Epidermal melanocyte (primary cell): ENCODE measurements around the gene UNK.
"Not testable (repeated sequence)": the region's sequence is repeated elsewhere in the genome, so short reads cannot be mapped to it uniquely, and the experiment has no call there.

ENCODE experiments used
- DNase-seq: peaks from one replicate; pipeline ENCODE4 v3.0.0; 2011; ENCODE audit warnings: low spot score; ENCODE audit not compliant: insufficient read length

Gene UNK

DNA sequence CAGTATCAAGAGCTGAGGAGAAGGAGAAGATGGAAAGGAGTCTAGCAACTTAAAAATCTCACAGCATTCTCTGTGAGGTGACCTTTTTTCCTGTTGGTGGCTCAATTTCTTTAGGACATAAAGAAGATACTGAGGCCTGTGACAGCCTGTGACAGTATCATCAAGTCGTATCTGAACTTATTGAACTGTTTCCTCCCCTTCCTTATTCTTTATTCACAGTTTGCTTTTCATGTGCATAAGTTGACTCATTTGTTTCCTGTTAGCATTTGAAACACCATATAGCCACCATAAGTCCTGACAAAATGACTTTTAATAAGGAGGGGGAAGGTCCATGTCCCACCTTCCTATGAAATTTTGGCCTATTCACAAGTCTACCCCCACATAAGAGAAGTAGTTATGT lies 8.9 kb downstream of the UNK start:
- no peak for DNase-seq

DNA sequence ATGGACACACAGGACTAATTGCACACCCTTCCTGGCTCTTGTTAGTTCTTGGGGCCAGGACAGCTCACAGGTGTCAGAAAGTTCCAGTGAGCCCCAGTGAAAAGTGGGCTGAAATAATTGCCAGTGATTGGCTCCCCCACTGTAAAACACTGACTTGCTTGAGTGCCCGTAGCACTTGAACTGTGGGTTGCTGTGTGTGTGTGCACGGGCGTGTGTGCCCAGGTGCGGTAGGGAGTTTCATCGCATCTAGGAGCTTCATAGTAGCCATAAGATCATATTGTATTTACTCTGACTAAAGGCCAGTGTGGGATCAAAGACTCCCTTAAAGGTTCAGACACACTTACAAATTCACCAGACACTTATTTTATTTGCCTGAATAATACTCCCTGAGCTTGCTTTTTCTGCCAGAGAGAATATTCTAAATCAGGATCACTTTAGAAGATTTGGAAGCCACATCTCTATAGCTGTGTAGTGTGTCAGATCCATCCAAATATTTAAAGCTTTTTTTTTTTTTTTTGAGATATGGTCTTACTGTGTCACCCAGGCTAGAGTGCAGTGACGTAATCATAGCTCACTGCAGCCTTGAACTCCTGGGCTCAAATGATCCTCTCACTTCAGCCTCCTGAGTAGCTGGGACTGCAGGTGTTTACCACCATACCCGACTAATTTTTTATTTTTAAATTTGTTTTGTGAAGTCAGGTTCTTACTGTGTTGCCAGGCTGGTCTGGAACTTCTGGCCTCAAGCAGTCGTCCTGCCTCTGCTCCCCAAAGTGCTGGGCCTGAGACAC lies 11.4 kb downstream of the UNK start:
- no peak for DNase-seq

DNA sequence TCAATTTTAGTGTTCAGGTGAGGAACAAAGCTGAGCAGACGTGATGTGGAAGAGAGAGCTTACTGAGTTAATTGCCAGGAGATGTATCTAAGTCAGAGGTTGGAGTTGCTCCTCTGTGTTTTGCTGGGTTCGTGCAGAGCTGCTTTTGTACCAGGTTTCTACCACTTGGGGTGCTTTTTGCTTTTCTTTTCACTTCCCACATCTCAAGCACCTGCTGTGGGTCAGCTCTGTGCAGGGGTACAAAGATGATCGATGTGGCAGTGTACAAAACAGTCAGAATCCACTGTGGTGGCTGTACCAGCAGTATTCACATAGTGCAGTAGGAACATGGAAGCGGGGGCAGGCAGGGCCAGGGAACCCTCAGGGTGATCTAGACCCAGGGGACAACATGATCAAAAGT lies 14.8 kb downstream of the UNK start:
- DNase-seq: no peak

DNA sequence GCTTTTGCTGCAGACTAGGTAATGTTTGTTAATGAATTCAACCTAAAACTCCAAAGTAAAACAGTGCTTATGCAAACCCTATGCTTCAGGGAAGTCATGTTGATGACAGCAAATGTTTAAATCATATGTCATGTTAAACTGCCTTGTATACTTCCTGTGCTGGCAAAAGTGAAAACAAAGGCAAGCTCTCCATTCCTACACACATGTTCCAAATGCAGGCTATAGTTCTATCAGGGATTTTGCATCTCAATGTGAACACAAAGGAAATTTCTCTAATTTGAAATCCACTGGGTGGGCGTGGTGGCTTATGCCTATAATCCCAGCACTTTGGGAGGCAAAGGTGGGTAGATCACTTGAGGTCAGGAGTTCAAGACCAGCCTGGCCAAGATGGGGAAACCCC lies 19.3 kb downstream of the UNK start:
- DNase-seq: no peak

DNA sequence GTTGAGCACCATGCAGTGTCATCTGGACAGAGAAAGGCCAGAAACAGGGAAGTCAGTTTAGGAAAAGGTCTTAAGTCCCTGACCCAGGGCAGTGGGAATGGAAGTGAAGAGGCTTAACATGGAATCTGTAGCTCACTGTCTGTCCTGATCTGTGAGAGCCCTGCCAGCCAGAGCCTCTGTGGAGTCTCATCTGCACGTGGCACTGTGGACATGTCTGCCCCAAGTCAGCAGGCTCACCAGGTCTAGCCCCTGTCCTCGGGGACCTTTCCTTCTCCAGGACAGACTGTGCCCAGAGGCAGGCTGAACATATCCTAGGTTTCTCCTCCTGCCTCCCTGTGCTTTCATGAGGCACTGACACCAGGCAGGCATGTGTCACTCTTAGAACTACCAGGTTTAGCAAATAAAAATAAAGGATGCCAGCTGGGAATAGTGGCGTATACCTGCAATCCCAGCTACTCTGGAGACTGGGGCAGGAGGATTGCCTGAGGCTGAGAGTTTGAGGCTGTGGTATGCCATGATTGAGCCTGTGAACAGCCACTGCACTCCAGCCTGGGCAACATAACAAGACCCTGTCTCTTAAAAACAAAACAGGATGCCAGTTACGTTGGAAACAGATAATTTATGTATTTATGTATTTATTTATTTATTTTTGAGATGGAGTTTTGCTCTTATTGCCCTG lies 22.4 kb downstream of the UNK start:
- DNase-seq: no peak

DNA sequence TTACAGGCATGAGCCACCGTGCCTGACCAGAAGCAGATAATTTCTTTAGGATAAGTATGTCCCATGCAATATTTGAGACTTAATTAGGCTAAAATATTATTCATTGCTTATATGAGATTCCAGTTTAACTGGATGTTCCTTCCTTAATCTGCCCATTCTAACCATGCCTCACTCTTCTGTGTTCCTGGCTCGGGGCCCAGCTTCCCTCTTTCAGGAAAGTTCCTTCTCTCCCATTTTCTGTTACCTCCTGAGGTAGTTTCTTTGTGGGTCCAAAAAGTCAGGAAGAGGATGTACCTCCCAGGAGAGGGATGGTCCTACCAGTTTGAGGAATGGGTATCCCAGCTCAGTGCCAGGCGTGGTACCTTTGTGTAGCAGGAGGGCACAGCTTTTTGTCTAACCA lies 23.3 kb downstream of the UNK start:
- DNase-seq: no peak

DNA sequence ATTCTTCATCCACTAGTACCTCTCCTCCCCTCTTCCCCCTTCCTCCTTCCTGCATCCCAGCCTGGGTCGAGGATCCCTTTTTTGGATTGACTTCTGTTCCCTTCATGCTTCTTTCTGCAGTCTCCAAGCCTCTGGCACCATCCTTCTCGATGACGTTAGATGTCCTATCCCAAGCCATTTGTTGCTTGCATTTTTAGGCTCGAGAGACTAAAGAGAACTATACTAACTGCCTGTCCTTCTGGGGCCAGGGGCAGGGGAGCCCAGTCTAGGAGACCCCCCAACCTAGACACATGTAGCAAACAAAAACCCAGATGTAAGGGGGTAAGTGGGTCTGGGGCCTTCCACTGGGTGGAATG lies 23.9 kb downstream of the UNK start:
- DNase-seq: no peak

DNA sequence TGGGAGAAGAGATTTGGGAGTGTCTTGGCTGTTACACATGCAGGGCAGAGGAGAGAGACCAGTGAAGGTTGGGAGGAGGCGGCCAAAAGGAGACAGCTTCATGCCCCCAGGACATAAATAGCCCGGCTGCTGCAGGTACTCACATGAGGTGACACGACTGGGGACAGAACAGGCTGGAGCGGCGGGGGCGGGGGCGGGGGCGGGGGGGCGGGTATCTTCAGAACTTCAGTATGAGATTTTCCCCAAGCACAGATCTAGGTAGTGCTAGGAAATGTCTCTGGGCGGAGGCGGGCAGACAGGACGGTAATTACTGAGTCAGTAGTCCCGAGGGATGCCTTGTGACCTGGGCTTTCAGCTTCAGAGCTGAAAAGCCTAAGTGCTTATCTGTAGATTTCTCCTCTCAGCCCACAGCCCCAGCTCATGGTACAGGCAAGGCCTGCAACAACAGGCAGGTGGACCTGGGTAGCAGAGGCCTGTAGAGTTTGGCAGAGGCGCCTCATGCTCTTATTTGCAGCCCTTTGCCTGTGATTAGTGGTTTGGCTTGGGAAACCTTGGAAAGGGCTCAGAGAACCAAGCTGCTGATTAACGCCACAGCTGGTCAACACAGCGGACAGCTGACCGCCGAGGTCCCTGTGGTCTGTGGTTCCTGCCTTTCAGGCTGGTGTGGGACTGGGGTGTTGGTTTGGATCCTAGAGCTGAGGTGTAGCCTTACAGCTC lies 24.5 kb downstream of the UNK start:
- no peak for DNase-seq

DNA sequence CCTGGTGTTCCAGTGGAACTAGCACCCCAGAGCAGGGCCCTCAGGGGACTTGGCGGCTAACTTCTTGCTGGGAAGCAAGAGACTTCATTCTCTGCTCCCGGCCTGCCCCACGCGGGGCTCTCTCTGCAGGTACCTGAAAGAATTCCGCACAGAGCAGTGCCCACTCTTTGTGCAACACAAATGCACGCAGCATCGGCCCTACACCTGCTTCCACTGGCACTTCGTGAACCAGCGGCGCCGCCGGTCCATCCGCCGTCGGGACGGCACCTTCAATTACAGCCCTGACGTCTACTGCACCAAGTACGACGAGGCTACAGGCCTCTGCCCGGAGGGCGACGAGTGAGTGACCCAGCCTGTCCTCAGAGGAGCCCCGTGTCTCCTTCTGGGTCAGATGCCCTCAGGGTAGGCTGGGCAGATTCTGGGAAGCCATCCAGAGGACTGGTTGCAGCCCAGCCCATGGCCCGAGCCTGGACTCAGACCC lies 25.1 kb downstream of the UNK start:
- DNase-seq: no peak

DNA sequence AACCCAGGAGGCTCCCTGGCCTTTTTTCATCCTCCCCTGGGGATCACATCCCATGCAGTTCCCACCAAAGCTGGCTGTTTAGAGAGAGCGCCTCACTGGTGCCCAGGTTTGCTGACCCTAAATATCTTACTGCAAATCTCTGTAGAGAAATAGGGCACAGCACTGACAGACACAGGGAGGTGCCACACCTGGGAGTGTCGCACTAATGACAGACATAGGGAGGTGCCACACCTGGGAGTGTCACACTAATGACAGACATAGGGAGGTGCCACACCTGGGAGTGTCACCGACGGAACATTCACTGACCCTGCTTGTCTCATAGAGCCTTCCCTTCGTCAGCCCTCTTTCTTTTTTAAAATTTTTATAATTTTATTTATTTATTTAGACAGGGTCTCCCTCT lies 25.6 kb downstream of the UNK start:
- DNase-seq: no peak

DNA sequence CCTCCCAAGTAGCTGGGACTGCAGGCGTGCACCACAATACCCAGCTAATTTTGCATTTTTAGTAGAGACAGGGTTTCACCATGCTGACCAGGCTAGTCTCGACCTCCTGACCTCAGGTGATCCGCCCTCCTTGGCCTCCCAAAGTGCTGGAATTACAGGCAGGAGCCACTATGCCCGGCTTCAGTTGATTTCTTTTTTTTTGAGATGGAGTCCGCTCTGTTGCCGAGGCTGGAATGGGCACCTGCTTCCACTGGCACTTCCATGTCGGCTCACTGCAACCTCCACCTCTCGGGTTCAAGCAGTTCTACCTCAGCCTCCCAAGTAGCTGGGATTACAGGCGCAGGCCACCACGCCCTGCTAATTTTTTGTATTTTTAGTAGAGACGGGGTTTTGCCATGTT lies 26.1 kb downstream of the UNK start:
- not testable (repeated sequence) for DNase-seq

DNA sequence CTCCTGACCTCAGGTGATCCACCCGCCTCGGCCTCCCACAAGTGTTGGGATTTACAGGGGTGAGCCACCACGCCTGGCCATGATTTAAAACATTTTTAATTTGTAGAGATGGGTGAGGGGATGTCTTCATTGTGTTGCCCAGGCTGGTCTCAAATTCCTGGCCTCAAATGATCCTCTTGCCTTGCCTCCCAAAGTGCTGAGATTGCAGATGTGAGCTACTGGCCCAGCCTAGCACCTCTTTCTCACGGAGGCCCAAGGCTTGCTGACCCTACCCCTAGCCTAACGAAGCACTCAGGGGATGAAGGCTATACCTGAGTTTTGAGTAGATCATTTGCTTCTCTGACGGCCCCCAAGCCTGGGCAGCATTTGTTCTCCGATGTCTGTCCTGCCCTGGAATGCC lies 26.6 kb downstream of the UNK start:
- no peak for DNase-seq

DNA sequence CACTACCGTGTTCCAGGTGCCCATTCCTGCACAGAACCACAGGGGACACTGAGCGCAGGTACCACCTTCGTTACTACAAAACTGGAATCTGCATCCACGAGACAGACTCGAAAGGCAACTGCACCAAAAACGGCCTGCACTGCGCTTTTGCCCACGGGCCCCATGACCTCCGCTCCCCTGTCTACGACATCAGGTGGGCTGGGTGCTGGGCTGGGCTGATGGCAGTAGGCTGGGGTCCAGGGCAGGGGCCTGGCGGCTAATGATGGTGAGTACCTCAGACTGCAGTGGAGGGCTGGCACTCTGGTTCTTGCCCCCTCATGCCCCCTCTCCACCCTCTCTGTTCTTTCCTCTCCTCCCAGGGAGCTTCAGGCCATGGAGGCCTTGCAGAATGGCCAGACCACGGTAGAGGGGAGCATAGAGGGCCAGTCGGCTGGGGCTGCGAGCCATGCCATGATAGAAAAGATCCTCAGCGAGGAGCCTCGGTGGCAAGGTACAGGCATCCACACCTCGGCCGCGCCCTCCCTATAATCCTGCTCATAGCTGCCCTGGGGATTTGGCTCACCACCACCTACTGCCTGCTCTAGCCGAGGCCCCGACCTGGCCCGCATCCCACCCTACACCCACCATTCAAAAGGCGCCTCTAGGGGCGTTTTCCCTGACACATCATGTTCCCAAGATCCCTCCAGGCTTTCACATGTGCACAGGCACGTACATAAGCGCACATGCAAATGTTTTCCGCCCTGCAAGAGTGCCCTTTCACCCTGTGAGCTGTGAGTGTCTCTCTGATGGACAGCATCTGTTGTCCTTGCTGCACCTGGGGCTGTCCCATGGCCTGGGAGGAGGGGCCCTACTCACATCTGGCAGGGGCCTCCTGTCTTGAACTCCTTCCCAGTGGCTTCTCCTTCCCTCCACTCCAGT lies 27.7 kb downstream of the UNK start:
- DNase-seq: no peak

DNA sequence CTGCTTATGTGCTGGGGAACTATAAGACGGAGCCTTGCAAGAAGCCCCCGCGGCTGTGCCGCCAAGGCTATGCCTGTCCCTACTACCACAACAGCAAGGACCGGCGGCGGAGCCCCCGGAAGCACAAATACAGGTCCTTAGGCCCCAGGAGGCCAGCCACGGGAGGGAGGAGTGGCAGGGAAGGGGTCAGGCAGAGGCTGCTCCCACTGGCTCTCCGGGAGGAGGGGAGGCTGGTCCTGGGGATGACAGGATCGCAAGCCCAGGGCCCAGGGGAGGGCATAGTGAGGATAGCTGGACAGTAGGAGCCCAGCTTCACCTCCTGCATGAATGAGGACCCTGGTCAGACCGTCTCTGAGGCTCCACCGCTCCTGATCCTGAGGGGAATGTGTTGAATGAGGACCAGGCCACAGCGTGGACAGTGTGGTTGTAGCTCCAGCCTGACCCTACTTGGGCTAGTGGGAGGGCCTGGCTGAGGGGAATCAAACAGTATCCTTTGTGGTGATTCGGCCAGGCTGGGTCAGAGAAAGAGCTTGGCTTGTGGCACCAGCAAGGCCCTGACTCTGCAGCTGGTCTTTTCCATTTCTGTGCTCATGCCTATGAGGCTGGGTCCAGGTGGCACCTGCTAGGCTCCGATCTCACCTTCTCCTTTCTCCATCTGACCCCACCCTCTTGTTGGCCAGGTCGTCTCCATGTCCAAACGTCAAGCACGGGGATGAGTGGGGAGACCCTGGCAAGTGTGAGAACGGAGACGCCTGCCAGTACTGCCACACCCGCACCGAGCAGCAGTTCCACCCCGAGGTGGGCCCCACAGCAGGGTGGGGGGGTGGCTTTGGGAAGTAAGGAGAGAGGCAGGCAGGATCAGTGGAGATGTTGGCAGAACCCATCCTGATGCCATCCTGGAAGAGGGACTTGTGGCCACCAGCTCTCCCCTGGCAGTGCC lies 28.7 kb downstream of the UNK start:
- DNase-seq: no peak

DNA sequence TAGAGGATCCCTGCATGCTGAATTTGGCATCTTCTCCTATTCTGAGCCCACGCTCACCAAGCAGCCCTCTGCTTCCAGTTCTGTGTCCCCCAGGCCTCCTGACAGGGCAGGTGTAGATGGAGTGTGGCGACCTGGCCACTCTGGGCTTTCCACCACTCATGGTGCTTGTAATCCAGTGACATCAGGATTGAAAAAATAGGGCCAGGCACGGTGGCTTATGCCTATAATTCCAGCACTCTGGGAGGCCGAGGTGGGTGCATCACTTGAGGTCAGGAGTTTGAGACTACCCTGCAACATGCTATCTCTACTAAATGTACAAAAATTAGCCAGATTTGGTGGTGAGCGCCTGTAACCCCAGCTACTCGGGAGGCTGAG lies 29.4 kb downstream of the UNK start:
- no peak for DNase-seq

DNA sequence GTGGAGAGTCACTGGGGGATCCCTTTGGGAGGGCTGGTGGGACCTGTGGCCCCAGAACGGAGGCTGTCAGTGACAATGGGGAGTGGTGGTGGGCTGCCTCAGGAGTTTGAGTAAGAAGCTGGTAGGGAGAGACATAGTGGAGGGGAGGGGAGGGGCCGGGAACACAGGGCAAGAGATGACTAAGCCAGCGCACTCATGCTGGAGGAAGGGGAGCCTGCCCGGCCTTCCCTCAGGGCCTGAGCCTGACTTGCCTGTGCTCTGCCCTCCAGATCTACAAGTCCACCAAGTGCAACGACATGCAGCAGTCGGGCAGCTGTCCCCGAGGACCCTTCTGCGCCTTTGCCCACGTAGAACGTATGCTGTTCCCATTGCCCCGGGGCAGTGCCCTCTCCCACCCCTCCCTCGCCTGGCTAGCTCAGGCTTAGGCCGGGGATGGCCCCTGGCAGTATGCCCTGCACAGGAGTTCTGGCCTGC lies 30.3 kb downstream of the UNK start:
- no peak for DNase-seq

DNA sequence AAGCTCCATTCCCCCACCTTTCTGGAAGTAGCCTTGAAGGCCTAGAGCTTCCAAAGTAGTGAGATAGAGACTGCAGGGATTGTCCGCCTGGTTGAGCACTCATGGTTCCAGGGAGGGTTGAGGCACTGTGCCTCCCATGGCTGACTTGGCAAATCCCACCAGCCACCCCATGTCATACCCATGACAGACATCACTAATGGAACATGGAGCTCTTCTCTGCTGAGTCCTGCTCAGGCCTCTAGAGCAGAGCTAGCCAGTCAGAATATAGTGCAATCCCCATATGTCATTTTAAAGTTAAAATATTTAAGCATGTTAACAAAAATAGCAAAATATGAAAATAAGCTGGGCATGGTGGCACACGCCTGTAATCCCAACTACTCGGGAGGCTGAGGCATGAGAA lies 30.8 kb downstream of the UNK start:
- DNase-seq: no peak

DNA sequence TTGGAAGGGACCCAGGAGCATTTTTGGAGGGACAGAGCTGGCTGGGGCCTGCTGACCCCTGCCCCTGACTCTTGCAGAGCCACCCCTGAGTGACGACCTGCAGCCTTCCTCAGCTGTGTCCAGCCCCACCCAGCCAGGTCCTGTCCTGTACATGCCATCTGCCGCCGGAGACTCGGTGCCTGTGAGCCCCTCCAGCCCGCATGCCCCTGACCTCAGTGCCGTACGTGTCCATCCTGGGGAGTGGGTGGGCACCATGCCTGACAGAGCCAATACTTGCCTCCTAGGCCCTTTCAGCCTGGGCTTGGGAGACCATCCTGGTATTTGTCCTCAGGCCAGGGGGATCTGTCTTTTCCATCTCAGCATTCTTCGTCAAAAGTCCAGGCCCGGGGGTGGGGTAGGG lies 32.1 kb downstream of the UNK start:
- peak; percentile 13 for DNase-seq

DNA sequence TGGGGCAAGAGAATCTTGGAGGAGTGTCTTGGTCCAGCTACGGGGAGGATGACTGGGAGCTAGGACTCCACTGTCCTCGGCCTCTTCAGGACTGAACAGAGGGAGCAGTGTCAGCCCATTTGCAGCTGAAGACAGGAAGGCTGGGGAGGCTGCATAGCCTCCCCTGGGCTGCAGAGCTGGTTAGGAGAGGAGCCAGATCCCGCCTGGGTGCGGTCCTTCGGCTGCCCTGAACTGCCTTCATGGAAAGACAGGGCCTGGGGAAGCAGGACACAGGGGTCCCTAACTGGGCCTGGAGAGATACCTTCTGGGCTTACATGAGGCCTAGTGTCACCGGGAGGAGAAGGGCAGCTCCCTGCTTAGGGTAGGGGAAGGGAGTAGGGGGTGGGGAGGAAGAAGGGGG lies 33.0 kb downstream of the UNK start:
- DNase-seq: no peak

DNA sequence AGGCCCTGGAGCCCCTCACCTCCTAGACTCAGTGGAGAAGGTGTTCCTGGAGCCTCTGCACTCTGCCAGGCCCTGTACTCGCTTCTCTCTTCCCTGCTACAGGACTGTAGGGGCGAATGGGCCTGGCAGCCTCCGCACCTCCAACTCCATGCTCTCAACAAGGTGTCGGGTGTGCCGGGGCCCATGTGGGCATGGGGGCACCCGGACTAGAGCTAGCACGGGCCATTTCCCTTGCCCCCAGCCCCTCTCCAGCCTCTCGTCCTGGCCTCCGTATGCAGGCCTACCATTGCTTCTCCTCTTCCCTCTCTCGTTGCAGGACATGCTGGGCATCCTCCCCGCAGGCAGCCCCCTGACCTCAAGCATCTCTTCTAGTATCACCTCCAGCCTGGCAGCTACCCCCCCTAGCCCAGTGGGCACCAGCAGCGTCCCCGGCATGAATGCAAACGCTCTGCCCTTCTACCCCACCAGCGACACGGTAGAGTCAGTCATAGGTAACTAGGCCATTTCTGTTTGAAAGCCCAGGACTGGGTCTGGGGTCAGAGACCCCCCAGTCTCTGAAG lies 33.8 kb downstream of the UNK start:
- no peak for DNase-seq
